GM19023 (cell line): ENCODE data around the gene TMEM92.
"Not testable (repeated sequence)": the region's sequence is repeated elsewhere in the genome, so short reads cannot be mapped to it uniquely, and the experiment has no call there.

Experiments used
- ATAC-seq: cut with Tn5 transposase; IDR thresholded peaks from one replicate; pipeline ENCODE4 v1.9.1; 2021; ENCODE audit warnings: mild to moderate bottlenecking, moderate library complexity; ENCODE audit not compliant: unreplicated experiment

Gene TMEM92

DNA sequence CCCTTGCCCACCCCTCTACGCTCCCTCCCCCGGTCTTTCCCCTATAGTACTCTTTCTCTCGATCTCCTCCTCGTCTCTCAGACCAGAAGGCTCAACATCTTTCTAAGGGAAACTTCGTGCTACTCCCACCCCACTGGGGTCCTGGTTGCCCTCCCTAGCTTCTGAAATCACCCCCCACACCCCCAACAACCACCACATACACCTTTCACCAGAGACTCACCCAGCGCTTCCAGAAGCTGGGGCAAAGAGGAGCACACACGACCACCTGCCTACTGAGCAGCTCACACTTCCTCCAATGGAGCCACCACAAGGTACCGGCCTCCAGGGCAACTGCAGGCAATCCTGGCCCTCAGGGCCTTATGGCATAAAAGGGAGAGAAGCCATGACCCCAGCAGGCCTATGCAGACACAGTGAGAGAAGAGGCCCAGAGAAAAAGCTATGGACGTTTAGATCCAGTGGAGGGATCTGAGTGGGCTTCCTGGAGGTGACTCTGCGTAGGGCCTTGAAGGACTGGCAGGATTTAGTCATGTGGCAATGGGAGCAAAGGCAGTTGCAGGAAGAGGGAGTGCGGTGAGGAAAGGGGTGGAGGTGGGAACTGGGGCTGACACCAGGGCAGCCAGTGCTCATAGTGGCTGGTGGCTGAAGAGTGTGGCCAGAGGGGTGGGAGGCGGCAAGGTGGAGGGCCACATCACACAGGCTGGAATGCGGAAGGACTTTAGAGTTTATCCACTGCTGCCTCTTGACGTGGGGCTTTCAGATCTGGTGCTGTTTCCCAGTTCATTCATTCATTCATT is 12.1 kb upstream of the TMEM92 start:
- no peak for ATAC-seq

DNA sequence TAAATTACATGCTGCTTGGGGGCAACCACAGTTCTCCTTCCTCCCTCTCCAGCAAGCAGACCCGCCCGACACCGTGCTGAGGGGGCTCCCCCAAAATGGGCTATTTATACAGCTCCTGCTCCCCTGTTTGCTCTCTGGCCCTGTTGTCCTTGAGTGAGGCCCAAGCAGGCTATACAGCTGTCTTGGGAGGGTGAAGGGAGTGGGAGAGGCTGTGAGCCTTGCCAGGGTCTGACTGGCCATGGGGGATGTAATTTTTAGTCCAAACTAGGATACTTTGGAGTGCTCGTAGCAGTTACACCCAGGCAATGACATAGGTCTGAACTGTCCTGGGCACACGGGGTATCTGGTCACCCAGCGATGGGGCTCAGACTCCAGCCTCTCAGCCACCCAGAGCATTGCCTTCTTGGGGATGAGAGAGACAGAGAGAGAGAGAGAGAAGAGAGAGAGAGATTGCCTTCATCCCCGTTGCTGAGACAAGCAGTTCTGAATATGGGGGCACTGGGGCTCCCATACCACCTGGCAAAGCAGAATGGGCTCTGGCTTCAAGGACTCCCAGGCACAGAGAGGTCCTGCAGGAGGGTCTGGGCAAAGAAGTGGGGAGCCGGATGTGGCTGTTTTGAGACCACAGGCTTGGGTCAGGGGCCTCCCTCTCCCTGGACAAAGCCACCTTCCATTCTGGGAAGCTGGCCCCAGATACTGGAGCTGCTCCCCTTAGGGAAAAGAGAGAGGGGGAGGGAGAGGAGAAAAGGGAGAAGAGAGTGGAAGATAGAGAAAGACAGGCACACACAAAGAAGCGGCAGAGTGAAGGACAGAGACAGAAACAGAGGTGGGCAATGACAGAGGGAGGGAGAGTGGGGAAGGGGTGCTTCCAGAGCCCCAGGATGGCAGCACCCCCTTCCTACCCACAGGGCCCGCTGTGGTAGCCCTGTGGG is 10.7 kb upstream of the TMEM92 start:
- ATAC-seq: no peak

DNA sequence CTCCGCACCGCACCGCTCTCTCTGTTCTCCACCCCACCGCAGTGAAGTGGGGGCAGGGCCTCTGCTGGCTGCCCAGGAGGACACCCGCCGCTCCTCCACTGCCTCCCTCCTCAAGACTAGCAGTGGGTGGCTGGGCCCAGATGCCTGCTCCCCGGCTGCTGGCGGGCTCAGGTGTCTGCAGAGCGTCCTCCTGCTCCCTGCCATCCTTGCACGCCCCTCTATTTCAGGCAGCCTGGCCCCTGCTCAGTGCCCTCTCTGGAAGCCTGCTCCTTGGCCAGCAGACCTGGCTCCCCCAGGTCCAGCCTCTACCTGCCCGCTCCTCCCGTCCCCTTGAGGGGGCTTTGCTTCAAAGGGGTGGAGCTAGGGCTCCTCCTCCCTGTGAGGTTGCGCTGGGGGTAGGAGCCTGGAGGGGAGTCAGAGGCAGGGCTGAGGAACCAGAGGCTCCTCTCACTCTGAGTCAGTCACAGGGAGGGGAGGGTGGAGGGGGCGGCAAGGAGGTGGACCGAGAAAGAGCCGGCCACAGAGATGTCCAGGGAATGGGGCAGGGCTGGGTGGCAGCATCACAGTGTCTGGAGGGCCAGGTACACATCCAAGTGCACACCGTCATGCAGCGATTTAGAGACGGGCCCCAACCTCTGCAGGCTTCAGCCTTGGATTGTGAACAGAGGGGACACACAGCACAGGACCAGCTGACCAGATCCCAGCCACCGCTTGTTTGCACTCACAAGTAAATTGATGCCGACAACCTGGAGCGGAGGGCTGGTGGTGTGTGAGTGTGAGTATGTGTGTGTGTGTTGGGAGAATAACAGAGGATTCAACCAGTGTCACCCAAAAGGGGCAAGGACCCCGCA is 9.8 kb upstream of the TMEM92 start:
- ATAC-seq: no peak

DNA sequence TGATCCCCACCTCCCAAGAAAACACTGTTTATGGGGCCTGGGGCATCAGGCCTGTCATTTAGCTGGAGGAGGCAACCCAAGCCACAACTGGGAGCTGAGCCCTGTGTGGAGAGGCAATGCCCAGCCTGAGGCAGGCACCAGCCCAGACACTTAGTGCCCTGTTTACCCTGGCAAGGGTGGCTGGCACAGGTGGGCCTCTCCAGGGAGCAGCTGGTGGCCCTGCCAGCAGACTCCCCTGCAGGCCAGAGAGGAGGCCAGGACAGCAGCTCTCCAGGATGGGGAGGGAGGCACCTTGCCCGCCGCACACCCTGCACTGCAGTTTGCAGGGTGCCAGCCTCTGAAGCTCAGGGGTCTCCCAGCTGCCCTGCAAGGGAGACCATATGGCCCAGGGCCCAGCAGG is 9.1 kb upstream of the TMEM92 start:
- ATAC-seq: no peak

DNA sequence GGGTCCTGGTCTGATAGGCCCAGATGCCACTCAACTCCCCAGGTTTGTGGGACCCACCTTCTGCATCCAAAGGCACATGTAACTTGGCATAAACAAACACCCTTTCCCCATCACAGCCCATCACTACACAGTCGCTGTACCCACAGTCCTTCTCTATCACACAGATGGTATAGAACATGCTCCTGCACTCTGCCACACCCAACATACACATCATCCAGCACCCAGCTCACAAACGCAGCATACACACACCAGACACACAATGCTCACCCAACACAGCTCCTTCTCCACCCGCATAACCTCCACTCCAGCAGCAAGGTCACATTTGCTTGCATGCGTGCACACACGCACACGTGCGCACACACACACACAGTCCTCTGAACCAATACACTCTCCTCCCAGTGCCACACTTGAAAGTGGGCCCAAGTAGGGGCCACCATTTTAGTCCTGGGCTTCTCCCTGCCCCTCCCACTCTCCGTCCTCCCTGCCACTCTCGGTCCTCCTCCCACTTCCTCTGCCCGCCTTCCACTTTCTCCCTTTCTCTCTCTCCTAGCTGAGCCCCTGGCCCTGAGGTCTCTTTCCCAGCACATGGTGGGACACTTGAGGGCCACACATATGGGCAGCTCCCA is 8.5 kb upstream of the TMEM92 start:
- ATAC-seq: no peak

DNA sequence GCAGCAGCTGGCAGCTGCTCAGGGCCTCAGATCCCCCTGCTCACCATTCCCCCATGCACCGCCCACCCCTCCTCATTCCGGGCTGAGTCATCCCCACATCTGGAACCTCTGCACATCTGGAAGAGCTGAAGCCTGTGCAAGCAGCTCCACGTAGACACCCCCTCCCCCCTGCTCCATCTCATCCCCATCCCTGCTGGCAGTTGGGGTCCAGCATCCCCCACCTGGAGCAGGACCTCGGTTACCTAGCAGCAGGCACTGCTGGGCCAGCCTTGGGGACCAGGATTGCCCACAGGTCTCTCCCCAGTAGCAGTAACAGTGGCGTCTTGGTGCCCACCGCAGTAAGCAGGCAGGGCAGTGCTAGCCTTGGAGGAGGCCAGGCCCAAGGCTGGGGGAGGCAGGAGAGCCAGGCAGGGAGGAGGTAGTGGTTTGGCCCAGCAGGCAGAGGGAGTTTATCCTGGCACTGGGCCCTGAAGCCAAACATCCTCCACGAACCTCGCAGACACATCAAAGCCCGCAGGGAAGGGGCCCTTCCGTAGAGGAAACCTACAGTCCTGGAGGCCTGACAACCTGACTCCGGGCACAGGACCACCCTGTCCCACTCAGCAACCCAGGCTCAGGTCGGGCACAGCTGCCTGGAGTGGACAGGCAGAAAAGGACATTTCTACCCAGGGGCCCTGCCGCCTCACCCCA is 7.7 kb upstream of the TMEM92 start:
- no peak for ATAC-seq

DNA sequence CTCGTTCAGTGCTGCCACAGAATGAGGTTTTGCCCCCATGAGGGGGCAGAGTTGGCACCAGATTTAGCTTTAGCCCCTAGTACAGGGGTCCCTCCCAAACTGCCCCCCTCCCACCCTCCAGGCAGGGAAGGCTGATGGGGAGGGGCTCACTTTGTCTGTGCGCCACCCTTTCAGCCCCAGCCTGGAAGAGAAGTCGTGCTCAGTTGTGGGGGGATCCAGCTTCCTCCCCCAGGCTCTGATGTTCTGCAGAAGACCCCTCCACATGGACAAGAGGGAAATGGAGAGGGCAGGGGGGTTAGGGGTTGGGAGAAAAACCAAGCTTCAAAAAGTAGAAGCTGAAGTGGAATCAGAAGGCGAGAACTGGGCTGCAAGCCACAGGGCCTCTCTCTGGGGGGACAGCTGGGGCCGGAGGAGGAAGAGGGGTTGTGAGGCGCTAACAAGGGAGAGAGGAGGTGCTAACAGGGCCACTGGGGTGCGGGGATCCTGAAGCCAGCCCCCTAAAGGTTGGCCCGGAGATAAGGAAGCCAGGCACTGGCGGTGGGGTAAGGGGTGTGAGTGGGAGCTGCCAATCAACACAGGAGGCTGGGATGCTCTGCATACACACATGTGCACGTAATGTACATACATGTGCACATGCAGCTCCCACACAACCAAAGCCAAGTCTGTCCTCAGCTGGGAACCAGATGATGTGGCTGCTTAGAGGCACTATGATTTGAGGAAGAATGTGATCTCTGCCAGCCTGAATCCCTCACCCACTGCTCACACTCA is 7.0 kb upstream of the TMEM92 start:
- ATAC-seq: no peak

DNA sequence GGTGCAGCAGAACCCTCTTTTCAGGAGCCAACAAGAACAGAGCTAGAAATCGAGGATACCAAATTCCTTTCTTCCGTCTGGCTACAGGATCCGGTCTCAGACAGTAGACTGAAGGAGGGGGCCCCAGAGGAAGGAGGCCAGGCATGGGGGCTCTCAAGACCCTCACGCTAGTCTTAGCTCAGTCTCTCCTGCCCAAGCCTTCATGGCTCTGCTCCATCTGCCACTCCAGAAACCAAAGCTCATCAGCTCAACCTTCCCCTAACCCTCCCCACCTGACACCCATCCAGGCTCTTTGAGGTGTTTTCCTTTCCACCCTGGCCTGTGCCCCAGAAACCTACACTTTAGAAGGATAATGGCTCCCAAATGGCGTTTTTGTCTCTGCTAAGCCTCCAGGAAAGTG is 6.2 kb upstream of the TMEM92 start:
- ATAC-seq: no peak

DNA sequence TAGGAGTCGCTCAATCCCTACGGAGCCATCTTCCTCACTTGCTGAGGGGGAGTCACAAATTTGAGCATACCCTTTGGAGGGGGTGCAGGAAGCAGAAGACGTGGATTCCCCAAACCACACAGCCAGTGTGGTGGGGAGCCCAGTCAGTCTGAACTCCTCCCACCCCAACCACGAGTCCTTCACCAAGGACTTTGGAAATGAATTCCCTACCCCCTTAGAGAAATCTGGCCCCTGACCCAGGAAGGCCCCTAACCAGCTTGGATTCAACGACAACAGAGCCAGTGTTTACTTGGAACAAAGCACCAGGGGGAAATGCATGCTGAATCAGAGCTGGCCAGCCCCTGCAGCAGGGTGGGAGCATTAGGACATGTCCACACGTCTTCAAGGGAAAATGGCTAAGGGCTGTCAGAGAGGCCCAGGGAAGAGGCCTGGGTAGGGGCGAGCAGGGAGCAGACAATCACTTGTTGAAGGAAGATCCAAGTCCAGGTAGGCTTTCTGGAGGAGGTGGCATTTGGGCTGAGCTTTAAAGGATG is 5.5 kb upstream of the TMEM92 start:
- ATAC-seq: no peak

DNA sequence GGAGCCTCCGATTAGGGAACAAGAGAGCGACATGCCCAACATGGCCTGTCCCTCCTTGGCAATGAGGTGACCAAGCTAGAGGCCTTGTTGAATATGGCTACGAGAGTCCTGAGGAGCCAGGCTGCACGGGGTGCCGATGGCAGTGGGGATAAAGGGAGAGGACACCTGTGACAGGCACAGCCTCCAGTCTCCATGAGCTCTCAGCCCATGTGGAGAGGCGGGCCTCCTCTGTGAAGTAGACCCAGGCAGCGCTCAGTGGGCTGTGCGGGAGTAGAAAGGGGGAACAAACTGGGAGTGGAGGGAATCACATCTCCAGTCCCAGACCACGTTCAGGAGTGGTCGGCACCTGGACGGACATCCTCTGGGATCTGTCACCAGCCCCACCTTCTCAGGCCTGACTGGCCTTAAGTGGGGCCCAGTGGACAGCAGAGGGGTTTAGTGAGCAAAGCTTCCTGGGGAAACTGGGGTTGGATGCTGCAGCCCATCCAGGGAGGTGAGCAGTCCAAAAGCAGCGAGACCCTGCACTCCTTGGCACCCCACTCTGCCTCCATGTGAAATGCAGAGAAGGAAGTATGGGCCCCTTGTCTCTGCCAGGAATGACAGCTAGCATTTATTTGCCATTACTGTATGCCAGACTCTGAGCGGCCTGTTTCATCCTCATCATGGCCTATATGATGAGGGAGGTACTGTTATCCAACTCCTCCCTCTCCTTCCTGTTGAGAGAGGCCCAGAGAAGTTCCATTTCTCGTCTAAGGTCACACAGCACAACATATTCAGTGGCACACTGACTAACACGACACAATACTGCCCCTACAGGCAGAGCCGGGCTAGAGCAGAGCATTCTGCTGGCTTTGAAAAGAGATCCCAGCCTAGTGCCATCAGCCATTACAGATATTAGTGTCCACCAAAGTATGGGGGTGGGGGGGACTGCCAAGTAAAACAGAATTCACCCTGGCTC is 4.5 kb upstream of the TMEM92 start:
- ATAC-seq: no peak

DNA sequence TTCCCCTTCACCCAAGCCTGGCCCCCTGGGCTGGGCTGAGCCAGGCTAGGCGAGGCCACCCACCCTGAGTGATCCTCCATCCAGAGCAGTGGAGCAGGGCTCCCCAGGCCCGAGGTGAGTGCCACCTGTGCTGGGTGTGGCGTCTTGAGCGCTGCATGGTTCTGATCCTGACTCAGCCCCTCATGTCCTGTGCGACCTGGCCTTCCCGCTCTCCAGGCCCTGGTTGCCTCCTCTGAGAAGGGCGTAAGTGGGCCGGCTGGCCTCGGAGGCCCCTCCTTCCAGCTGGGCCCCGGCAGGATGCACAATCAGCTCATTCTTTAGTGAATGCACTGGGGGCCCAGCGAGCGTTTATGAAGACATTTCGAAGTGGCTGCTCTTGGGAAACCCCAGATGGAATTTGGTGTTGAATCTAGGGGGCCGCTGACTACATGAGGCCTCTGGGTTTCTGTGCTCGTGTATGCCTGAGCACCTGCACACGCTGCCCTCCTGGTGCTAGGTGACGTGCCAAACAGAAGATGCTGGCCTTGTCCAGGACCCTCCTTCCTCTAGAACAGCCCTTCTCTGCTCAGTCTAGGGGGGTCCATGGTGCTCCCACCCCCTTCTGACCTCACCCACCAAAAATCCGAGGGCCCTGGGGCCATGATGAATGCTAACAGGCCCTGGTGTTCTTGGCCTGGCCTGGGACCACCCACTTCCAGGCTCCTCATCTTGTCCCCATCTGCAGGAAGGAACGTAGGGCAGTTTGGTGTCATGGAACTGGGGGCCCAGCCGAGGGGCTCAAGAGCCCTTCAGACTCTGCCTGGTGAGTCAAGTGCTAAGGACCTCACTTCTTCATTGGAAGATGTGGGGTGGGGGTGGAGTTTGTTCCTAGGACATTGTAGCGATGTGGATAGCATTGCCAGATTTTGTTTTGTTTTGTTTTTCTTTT is 3.6 kb upstream of the TMEM92 start:
- no peak for ATAC-seq

DNA sequence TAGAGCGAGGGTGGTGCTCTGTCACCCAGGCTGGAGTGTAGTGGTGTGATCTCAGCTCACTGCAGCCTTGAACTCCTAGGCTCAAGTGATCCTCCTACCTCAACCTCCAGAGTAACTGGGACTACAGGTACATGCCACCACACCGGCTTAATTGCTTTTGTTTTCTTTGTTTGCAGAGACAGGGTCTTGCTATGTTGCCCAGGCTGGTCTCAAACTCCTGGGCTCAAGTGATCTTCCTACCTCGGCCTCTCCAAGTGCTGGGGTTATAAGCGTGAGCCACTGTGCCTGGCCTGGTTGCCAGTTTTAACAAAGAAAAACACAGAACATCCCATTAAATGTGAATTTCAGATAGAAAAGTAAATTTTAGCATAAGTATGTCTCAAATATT is 2.9 kb upstream of the TMEM92 start:
- ATAC-seq: not testable (repeated sequence)

DNA sequence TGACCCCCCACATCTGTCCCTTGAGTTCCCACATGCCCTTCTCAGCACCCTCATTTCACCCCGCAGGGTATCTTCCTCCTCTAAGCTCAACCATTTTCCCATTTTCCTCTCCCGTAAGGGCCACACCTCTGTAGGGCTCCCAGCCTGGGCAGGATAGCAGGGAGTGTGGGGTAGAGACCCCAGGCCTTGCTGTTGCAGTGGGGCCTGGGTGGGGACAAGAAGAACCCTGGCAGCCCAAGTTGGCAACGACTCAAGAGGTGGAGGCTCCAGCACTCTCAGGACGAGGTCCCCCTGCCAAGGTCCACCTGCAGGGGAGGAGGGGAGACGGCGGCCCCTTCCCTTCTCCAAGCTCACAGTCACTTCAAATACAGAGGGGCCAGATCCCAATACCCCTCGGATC is 2.0 kb upstream of the TMEM92 start:
- no peak for ATAC-seq

DNA sequence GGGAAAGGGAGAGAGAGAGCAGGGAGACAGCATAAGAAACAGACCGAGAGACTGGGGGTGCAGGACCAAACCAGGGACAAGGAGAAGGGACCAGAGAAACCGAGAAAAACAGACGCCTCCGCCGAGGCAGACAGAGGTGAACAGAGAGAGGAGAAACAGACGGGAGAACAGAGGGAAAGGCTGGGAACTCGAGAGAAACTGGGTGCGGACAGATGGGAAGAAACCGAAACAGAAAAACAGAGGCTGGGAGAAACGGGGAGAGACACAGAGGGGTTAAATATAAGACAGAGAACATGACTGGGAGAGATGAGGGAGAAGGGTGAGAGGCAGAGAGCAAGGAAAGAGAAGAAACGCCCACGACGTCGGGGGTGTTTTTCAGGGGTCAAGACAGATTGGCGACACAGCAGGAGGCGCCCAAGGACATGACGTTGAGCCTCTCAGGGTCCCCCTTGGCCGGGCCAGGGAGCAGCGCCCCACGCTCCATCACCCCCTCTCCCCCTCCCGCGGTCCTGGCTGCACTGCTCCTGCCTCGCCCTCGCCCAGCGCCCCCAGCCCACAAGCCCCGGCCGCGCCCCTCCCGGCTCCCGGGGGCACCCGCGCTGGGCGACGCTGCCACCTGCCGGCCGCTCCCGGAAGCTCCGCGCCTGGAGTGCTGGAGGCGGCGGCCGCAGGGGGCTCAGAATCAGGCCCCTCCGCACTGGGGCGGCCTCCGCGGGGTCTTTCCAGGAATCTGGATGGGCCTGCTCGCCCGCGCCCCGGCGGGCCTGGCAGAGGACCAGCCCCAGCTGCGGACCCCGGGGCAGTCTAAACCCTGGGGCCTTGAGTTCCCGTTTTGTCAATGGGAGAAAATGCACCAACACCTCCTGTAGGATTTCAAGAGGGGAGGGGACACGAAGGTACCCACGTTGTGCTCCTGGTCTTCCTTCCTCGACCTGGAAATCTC is 1.3 kb upstream of the TMEM92 start:
- ATAC-seq: no peak

DNA sequence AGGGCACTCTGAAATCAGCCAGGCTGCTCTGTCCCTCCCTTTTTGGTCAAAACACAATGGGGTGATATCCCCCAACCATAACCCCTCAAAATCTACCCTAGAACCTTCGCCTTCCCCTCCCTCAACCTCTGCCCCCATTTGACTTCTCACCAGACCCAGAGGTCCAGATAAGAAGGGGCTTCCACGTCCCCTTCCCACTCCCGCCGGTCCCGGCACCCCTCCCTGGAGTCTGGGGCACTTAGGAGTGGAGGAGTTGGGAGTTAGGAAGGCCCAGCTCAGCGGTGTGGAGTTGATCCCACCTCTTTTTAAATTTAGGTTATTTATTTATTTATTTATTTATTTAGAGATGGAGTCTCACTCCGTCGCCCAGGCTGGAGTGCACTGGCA is 619 bp upstream of the TMEM92 start:
- no peak for ATAC-seq

DNA sequence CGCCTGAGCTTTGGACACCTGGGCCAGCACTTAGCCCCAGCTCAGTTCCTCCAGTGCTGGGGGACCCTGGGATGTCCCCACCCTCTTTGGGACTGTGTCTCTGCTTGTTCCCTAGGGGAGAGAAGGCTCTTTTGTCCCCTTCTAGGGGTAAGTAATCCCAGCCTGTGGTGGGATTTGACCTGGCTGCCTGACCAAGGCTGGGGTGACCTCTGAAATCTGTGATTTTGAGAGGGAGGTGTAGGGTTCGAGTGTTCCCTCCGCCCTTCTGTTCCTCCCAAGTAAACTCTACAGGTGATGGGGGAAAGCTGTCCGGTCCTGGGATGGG is 593 bp downstream of the TMEM92 start:
- no peak for ATAC-seq
